Measurements from ENCODE around the gene TENM3.
"Not testable (repeated sequence)": the region's sequence is repeated elsewhere in the genome, so short reads cannot be mapped to it uniquely, and the experiment has no call there.

Gene TENM3

GRCh38 chr4:182243204-182243603 is at the start of gene TENM3:
Gene TENM3 (plus strand): TSS chr4:182243402. CDS start chr4:182324021, 80,619 bp downstream.
- DNase-seq: not testable (repeated sequence)

DNA sequence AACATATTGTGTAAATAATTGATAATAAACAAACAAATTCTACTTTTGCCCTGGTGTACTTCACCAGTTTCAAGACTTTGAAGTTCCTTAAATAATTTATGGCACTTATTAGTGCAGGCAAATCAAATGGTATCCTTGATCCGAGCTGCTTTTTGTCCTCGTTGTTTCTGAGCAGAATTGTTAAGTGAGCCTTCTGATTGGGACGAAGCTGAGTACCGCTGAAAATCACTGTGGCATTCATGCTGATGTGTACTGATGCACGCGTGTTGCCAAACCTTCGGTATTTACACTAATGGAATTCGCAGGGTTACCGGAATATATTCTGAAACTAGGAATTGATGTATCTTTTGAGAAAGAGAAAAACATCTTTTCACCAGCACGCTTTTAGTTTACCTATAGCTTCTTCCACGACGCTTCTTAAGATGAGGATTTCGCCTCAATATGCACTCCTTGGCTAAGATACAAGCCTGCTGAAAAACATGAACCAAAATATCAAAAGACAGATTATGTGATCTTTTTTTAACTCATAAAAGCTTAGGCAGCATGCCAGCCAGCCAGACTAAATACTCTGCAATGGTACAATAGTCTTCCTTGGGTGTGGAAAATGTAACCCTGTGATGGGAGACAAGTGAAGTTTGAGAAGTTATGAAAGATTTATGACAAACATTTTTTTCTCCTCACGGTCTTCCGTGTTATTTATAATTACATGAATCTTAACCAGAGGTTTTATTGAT is 48.9 kb upstream of the TENM3 start:
- DNase-seq: no peak

DNA sequence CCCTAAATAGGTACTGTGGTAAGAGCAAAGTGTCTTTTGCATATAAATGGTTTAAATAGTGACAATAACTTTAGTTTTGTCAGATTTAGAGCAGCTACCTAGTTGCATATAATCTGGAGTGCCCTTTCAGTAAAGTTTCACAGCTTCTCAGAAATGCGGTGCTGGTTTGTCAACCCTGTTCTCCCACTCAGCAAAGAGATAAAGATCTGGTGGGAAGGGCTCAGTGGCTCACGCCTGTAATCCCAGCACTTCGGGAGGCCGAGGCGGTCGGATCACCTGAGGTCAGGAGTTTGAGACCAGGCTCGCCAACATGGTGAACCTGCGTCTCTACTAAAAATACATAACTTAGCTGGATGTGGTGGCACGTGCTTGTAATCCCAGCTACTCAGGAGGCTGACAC is 45.6 kb upstream of the TENM3 start:
- DNase-seq: no peak

- DNase-seq: no peak
Observed at GRCh38 chr4:182201871-182202270, 41.3 kb upstream of the TENM3 start.

- DNase-seq: no peak
Observed at GRCh38 chr4:182202650-182203049, 40.6 kb upstream of the TENM3 start.

GRCh38 chr4:182203872-182204411 is 39.3 kb upstream of the TENM3 start:
- DNase-seq: no peak

- DNase-seq: no peak
Observed at GRCh38 chr4:182205306-182205705, 37.9 kb upstream of the TENM3 start.

- DNase-seq: no peak
Observed at GRCh38 chr4:182206266-182206665, 36.9 kb upstream of the TENM3 start.

- DNase-seq: peak; percentile 51
Observed at GRCh38 chr4:182206916-182207315, 36.3 kb upstream of the TENM3 start.

- DNase-seq: no peak
Observed at GRCh38 chr4:182207830-182208396, 35.3 kb upstream of the TENM3 start.

- DNase-seq: no peak
Observed at GRCh38 chr4:182208526-182209050, 34.6 kb upstream of the TENM3 start.

DNA sequence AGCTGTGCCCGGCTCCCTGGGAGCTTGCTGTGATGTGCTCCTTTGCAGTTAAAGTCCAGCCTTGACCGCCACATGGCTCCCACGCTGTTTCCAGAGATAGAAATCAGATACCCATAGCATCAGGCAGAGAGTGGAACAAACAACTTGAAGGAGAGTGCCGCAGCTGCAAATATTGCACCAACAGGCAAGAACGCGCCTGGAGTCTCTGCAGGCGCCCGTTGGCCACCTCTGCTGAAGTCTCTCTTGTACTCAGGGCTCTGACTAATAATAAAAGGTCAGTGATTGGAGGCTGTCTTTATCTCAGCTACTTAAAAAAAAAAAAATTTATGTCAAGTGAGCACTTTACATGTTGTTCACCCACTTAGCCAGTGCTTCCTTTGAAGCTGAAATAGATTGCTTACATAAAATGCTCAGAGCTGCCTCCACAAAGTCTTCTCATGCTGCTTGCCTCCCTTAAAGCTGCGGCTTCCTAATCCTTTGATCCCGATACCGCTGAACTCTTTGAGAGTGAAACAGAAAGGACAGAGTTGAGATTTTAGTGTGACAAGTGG is 30.9 kb upstream of the TENM3 start:
- no peak for DNase-seq

GRCh38 chr4:182213004-182213403 is 30.2 kb upstream of the TENM3 start:
- DNase-seq: no peak

- no peak for DNase-seq
Observed at GRCh38 chr4:182215148-182215547, 28.1 kb upstream of the TENM3 start.

DNA sequence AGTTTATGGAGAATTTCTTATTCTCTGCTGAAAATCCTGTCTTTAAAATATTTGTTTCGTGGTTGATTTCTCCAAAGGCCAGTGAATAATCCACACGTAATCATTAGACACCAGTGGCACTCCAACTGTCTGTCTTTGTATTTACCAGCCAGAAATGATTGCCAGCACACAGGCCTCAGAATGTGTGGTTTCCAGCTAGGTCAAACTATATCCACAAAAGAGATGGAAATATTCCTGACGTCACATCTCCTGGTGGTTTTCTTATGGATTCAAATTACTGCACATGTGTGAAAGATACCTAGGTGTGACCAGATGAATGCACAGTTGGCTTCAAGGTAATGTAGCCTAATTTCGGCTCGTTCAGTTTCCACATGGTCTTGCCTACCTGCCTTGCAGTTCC is 27.2 kb upstream of the TENM3 start:
- DNase-seq: no peak

GRCh38 chr4:182219411-182220056 is 23.7 kb upstream of the TENM3 start:
- no peak for DNase-seq

GRCh38 chr4:182221987-182222386 is 21.2 kb upstream of the TENM3 start:
- no peak for DNase-seq

DNA sequence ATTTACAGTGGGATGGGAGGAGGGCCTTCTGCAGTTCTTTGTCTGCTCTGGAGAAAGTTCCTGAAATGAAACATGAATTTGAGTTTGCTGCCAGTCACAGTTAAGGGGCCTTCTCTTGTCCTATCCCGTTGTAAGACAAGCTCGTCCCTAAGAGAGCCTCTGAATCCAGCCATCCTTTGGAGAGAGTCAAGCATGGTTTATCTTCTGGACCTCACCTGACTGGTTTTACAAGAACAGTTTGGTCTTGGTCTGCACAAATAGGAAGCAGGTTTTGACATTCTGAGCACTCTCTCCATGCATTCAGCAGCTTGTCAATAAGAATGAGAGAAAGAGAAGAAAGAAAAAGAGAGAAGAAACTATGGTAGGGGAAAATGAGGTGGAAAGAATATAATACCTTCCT is 20.4 kb upstream of the TENM3 start:
- no peak for DNase-seq

DNA sequence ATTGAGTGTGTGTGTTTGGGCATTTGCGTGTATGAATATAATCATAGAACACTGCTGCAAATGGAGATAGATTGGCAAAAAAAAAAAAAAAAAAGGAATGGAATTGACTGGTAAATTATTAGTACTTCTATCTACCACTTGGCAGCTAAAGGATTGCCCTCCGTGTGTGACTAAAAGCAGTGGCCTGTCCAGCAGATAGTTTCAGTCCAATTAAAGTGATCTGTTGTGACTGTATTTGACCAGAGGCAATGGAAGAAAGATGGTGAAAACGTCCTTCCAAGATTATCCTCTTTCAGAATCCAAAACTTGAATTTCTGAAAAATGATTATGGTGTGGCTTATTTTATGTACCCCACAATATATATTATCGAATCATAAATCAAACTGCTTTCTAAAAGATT is 19.5 kb upstream of the TENM3 start:
- no peak for DNase-seq

GRCh38 chr4:182224192-182224850 is 18.9 kb upstream of the TENM3 start:
- DNase-seq: no peak

GRCh38 chr4:182225257-182225852 is 17.8 kb upstream of the TENM3 start:
- DNase-seq: no peak

DNA sequence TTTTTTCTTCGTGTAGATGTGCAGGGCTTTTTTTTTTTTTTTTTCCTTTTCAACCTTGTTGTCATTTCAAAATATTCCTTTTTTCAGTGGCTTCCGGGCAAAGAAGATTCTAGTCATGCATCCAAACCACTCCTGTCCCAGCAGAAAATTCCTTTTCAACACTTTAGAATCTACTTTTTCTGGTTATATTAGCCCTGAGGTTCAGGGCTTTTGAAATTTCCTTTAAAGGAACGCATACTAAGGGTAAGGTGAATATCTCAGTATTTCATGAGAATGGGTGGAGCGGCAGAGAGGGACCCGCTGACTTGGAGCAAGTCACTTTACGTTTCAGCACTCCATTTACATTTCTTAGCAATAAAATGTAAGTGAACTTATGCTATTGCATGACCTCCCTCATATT is 15.6 kb upstream of the TENM3 start:
- DNase-seq: no peak

All from NCI-H748 treated with DMSO at 0.1 percent for 48 hours (cell line).